K562 treated with DMSO at 1 percent for 48 hours (cell line): Measurements from ENCODE around the gene GAN. TPM values are rescaled to one million over a fixed set of nuclear protein-coding genes. Genes with fewer than 3 reads are reported as not detected.

Experiments used
- total RNA-seq: library from RNA; unstranded; fragments of 300-600 nt; gene quantifications from 2 replicates; pipeline ENCODE4 v1.2.3, GENCODE V29; 2022; ENCODE audit warnings: low replicate concordance; ENCODE audit errors: extremely low read depth

The GAN gene, protein sequence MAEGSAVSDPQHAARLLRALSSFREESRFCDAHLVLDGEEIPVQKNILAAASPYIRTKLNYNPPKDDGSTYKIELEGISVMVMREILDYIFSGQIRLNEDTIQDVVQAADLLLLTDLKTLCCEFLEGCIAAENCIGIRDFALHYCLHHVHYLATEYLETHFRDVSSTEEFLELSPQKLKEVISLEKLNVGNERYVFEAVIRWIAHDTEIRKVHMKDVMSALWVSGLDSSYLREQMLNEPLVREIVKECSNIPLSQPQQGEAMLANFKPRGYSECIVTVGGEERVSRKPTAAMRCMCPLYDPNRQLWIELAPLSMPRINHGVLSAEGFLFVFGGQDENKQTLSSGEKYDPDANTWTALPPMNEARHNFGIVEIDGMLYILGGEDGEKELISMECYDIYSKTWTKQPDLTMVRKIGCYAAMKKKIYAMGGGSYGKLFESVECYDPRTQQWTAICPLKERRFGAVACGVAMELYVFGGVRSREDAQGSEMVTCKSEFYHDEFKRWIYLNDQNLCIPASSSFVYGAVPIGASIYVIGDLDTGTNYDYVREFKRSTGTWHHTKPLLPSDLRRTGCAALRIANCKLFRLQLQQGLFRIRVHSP
- not detected in 2 replicates for total RNA-seq

GRCh38 chr16:81314603-81315270 lies at the start of gene GAN:
Gene GAN, plus strand, starts transcription at chr16:81314962. Its CDS starts 152 bp downstream, at chr16:81315114.

Other genes with a start within 250 kb of the GAN start
- gene C16orf46, start 237.7 kb upstream of the GAN start, total RNA-seq, result not detected in 2 replicates
- gene GCSH, start 218.6 kb upstream of the GAN start, total RNA-seq, result not detected in 2 replicates
- not detected in 2 replicates for gene BCO1, start 76.3 kb upstream of the GAN start, total RNA-seq
- gene CMIP, start 129.8 kb downstream of the GAN start, total RNA-seq, result 171 TPM in 1 of 2 replicates, not detected in the other